IMR-90 (cell line): Measurements from ENCODE around the gene RBM15B. TPM values are rescaled to one million over a fixed set of nuclear protein-coding genes. Genes with fewer than 3 reads are reported as not detected.

ENCODE experiments used
- ATAC-seq: fragments of 200-7000 bp; cut with Tn5 transposase; 2 replicates; pipeline ENCODE4 v1.9.1; 2020; ENCODE audit warnings: low read depth, mild to moderate bottlenecking, moderate library complexity
- BruUV-seq: library from RNA; stranded (reverse); fragments of 400-500 nt; replicated peaks from 2 replicates; lab custom pipeline; 2021; lab: Mats Ljungman, UMichigan
- CTCF ChIA-PET: fragments of 300-600 bp; formaldehyde crosslinking; extraction: SDS; loops from one replicate; lab custom pipeline; 2021; ENCODE audit warnings: antibody characterized with exemption; lab: Yijun Ruan, JAX
- POLR2A ChIA-PET: fragments of 300-600 bp; sonication (Branson Sonifier 250); formaldehyde crosslinking; loops from one replicate; lab custom pipeline; 2022; ENCODE audit warnings: antibody characterized with exemption; ENCODE audit not compliant: unreplicated experiment; lab: Charles Lee
- DNase-seq: peaks from one replicate; pipeline ENCODE4 v3.0.0; 2013
- H2AFZ ChIP-seq: replicated peaks from 2 replicates; pipeline ENCODE3; 2013; ENCODE audit warnings: low read length, mild to moderate bottlenecking; ENCODE audit not compliant: poor library complexity
- H2AK5ac ChIP-seq: 2 replicates; pipeline ENCODE4 v1.6.1; 2013; ENCODE audit warnings: low read depth, low read length, inconsistent platforms
- H2AK9ac ChIP-seq: replicated peaks from 2 replicates; pipeline ENCODE3; 2013; ENCODE audit warnings: mild to moderate bottlenecking, low read depth, low read length, moderate library complexity; ENCODE audit not compliant: poor library complexity
- H2BK120ac ChIP-seq: 2 replicates; pipeline ENCODE4 v1.6.1; 2013; ENCODE audit warnings: low read depth, low read length, inconsistent platforms
- H2BK15ac ChIP-seq: 3 replicates; pipeline ENCODE4 v1.6.1; 2013; ENCODE audit warnings: low read depth, low read length, inconsistent platforms
- H2BK20ac ChIP-seq: 2 replicates; pipeline ENCODE4 v1.6.1; 2013; ENCODE audit warnings: low read depth, mild to moderate bottlenecking, inconsistent platforms, low read length, moderate library complexity
- H2BK5ac ChIP-seq: 2 replicates; pipeline ENCODE4 v1.6.1; 2013; ENCODE audit warnings: mild to moderate bottlenecking, low read depth, low read length, inconsistent platforms; ENCODE audit not compliant: poor library complexity, severe bottlenecking
- H3K14ac ChIP-seq: replicated peaks from 2 replicates; pipeline ENCODE4 v1.6.1; 2013; ENCODE audit warnings: low read depth, low read length, inconsistent platforms
- H3K18ac ChIP-seq: 2 replicates; pipeline ENCODE4 v1.6.1; 2013; ENCODE audit warnings: low read depth, low read length, control low read depth
- H3K23ac ChIP-seq: 2 replicates; pipeline ENCODE4 v1.6.1; 2013; ENCODE audit warnings: low read depth, low read length, inconsistent platforms
- H3K27ac ChIP-seq: 2 replicates; pipeline ENCODE4 v1.5.1; 2013; ENCODE audit warnings: mild to moderate bottlenecking, control low read depth, low read length; ENCODE audit not compliant: insufficient read depth
- H3K27me3 ChIP-seq: 2 replicates; pipeline ENCODE4 v1.6.1; 2013; ENCODE audit warnings: low read length; ENCODE audit not compliant: control insufficient read depth, insufficient read depth
- H3K36me3 ChIP-seq: 2 replicates; pipeline ENCODE4 v1.6.1; 2013; ENCODE audit warnings: low read length, mixed read lengths; ENCODE audit not compliant: control insufficient read depth, insufficient read depth
- H3K4ac ChIP-seq: 2 replicates; pipeline ENCODE4 v1.6.1; 2013; ENCODE audit warnings: low read depth, low read length, inconsistent platforms
- H3K4me1 ChIP-seq: 2 replicates; pipeline ENCODE4 v1.6.1; 2013; ENCODE audit warnings: low read length, mixed read lengths; ENCODE audit not compliant: control insufficient read depth, insufficient read depth
- H3K4me2 ChIP-seq: 2 replicates; pipeline ENCODE4 v1.6.1; 2013; ENCODE audit warnings: low read depth, mild to moderate bottlenecking, control low read depth, low read length, moderate library complexity
- H3K4me3 ChIP-seq: 2 replicates; pipeline ENCODE4 v1.5.1; 2013; ENCODE audit warnings: low read depth, mild to moderate bottlenecking, control low read depth, low read length, moderate library complexity; ENCODE audit not compliant: insufficient read depth
- H3K56ac ChIP-seq: 2 replicates; pipeline ENCODE4 v1.6.1; 2013; ENCODE audit warnings: low read length, inconsistent platforms; ENCODE audit not compliant: insufficient read depth; ENCODE audit errors: extremely low read depth
- H3K79me1 ChIP-seq, 2 experiments: 2 replicates each; pipeline ENCODE4 v1.6.1; 2013; ENCODE audit warnings: low read length in 2 of 2, inconsistent platforms in 1 of 2, low read depth in 1 of 2
- H3K9ac ChIP-seq: 2 replicates; pipeline ENCODE4 v1.6.1; 2013; ENCODE audit warnings: low read depth, low read length, control low read depth
- H3K9me1 ChIP-seq: 2 replicates; pipeline ENCODE4 v1.6.1; 2013; ENCODE audit warnings: low read length, inconsistent platforms; ENCODE audit not compliant: insufficient read depth
- H3K9me3 ChIP-seq: 2 replicates; pipeline ENCODE4 v1.6.1; 2013; ENCODE audit warnings: low read length; ENCODE audit not compliant: control insufficient read depth, insufficient read depth
- H4K20me1 ChIP-seq: 2 replicates; pipeline ENCODE4 v1.6.1; 2013; ENCODE audit warnings: low read length, inconsistent platforms; ENCODE audit not compliant: insufficient read depth
- H4K5ac ChIP-seq: 2 replicates; pipeline ENCODE4 v1.6.1; 2013; ENCODE audit warnings: mild to moderate bottlenecking, low read depth, low read length, control low read depth
- H4K8ac ChIP-seq, 2 experiments: 2 replicates each; pipeline ENCODE4 v1.6.1; 2013; ENCODE audit warnings: low read depth in 2 of 2, low read length in 2 of 2, control low read depth in 1 of 2, inconsistent platforms in 1 of 2
- H4K91ac ChIP-seq: 2 replicates; pipeline ENCODE4 v1.6.1; 2013; ENCODE audit warnings: low read depth, low read length, inconsistent platforms; ENCODE audit not compliant: insufficient read depth
- CEBPB ChIP-seq: IDR thresholded peaks from 2 replicates; pipeline ENCODE4 v1.6.1; 2012; ENCODE audit warnings: low read depth, low read length, improper control_type of control experiment
- FOS ChIP-seq: fragments of 150-350 bp; IDR thresholded peaks from 2 replicates; pipeline ENCODE4 v1.6.1; 2016; ENCODE audit warnings: low read depth, low read length
- POLR2A ChIP-seq: IDR thresholded peaks from 2 replicates; pipeline ENCODE4 v1.6.1; 2012; ENCODE audit warnings: mild to moderate bottlenecking, low read depth, low read length
- RFX5 ChIP-seq: IDR thresholded peaks from 2 replicates; pipeline ENCODE4 v1.8.0; 2012; ENCODE audit warnings: low read depth, mild to moderate bottlenecking, low read length, moderate library complexity
- WGBS, 2 experiments: methylation state at CpG; one replicate each; pipeline versions ENCODE4 v1.1.5 to v1.1.7; 2013; ENCODE audit warnings: missing lambda C conversion rate in 2 of 2; ENCODE audit not compliant: insufficient read length in 1 of 2; ENCODE audit errors: extremely low coverage in 2 of 2; 5-methylcytosine and 5-hydroxymethylcytosine counted together
- dilution Hi-C: fragments of 300-500 bp; cut with HindIII; formaldehyde crosslinking; loops from one replicate; pipeline ENCODE4 v1.14.3; 2018; ENCODE audit warnings: low sequenced_read_pairs; ENCODE audit not compliant: unreplicated experiment
- in situ Hi-C: fragments of 300-500 bp; cut with MboI; formaldehyde crosslinking; loops from 3 replicates; pipeline ENCODE4 v1.14.3; 2019; ENCODE audit warnings: low sequenced_read_pairs, inconsistent platforms, mixed read lengths
- intact Hi-C: fragments of 100-400 bp; cut with micrococcal nuclease; formaldehyde crosslinking; loops from 2 replicates; pipeline ENCODE4 v1.10.0; 2022
- polyA plus RNA-seq, 3 experiments: library from polyadenylated mRNA; depleted of rRNA; stranded (reverse); fragments of >200 nt; gene quantifications; 2 replicates each; pipeline ENCODE4 v1.2.3, GENCODE V29; 2012; ENCODE audit warnings: low replicate concordance in 1 of 3
- total RNA-seq: library from RNA; depleted of rRNA; stranded (reverse); fragments of >200 nt; gene quantifications from 2 replicates; pipeline ENCODE4 v1.2.3, GENCODE V29; 2012

Gene RBM15B
- total and polyA plus RNA-seq, 2 of the 4 experiments (the other 2 are of a cell fraction): 16.2 to 17.4 TPM

GRCh38 chr3:51422211-51422610 lies 31.1 kb downstream of the RBM15B start:
- no peak overlapping the region for H2BK20ac ChIP-seq
- intact Hi-C loops (no loop called here), dilution Hi-C loops (no loop called here), in situ Hi-C loops (no loop called here)
- ChIA-PET POLR2A (no interaction called here), CTCF (interaction anchor here (0.7 kb wide), 1 partner anchor 9 kb away, joined by 3 read pairs; no protein-coding TSS in a partner anchor)
- H2AK9ac ChIP-seq: no peak overlapping the region
- H3K56ac ChIP-seq: no peak overlapping the region
- no CpG with 5 or more reads among the region's 3 CpGs for WGBS, 2 experiments
- H4K91ac ChIP-seq: no peak overlapping the region
- no peaks in the 10 kb centered on the region for H4K20me1 ChIP-seq
- H2BK5ac ChIP-seq: no peak overlapping the region
- H2BK120ac ChIP-seq: no peak overlapping the region
- no peaks in the 10 kb centered on the region; a peak in 1 of 4 replicates for H3K79me1 ChIP-seq
- H3K9me3 ChIP-seq: no peaks in the 10 kb centered on the region
- peaks cover 19% of the 10 kb centered on the region for H3K36me3 ChIP-seq
- H2BK15ac ChIP-seq: no peak overlapping the region
- no peak overlapping the region for H3K18ac ChIP-seq
- H3K9ac ChIP-seq: no peak overlapping the region
- no TSS peak for BruUV-seq
- H2AK5ac ChIP-seq: no peak overlapping the region
- H3K4me3 ChIP-seq: no peak overlapping the region
- H4K8ac ChIP-seq: no peak overlapping the region
- H2AFZ ChIP-seq: no peak overlapping the region
- TF ChIP-seq CEBPB: no peak
- no peak for TF ChIP-seq RFX5
- no peak for TF ChIP-seq FOS
- no peak for TF ChIP-seq POLR2A
- H3K4me2 ChIP-seq: no peak overlapping the region
- H3K27ac ChIP-seq: no peak overlapping the region
- H4K5ac ChIP-seq: no peak overlapping the region
- H3K23ac ChIP-seq: no peak overlapping the region
- no peaks in the 10 kb centered on the region for H3K9me1 ChIP-seq
- H3K27me3 ChIP-seq: no peaks in the 10 kb centered on the region
- H3K14ac ChIP-seq: no peak overlapping the region
- no peak overlapping the region for H3K4ac ChIP-seq
- no peaks in the 10 kb centered on the region for H3K4me1 ChIP-seq
- no peak for DNase-seq
- no peak for ATAC-seq
